ENCODE results near the gene ADAMTS2.

- TF ChIP-seq CTCF (IDR thresholded peaks at IDR 0.05; ENCODE audit: low read length) (no peak), EZH2 (IDR thresholded peaks at IDR 0.05; ENCODE audit: borderline replicate concordance, low read length) (no peak)
These were observed 43.5 kb downstream of the ADAMTS2 start for GRCh38 chr5:179301796-179302195.

Measured in OCI-LY1 (cell line).